ENCODE data around the gene RNF40. TPM values are rescaled to one million over a fixed set of nuclear protein-coding genes. Genes with fewer than 3 reads are reported as not detected.

Gene RNF40
- total and polyA plus RNA-seq, 4 experiments from 2014 or later = 16.6 to 109 (median 76.8) TPM

DNA sequence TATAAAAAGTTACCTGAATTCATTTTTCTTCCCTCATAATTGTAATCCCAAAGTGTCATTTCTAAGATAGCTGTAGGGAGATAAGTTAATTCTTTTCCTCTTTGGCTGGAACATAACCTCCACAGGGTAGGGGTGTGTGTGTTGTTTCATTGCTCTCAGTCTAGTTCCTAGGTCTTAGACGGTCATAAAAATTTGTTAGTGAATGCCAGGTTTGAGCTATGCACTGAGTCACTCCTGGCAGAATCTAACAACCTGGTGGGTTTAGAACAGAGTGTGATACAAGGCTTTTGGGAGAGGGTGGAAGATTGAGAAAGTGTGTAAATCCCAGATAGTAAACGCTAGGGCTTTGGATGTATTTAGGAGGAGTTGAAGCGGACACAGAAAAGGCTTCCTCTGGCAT is 14.8 kb upstream of the RNF40 start:
- peaks cover 13 to 33% of the 10 kb centered on the region in 2 donors for H3K36me3 Mint-ChIP-seq
- no peak for DNase-seq
- POLR2A ChIA-PET (ENCODE audit: partially characterized antibody) = interaction anchor here (0.8 to 3.4 kb wide), 24 partner anchors 9 to 395 kb away, joined by 3 to 25 read pairs (median 6); partner anchors contain the start of genes CFAP119, FBRS, PRR14 and RNF40
- peak overlapping the region; percentile 73 to 94 (median 89) for H3K27ac Mint-ChIP-seq
- peak overlapping the region; percentile 81 to 97 (median 90) for H3K4me3 Mint-ChIP-seq
- H3K27ac ChIP-seq (ENCODE audit: low read depth, low read length) = peak overlapping the region; percentile 60
- intact Hi-C loops (cut with micrococcal nuclease) = loop anchor here (5.0 kb wide), 2 partner anchors 65 to 90 kb away; partner anchors contain the start of gene FBRS
- peak overlapping the region in 1 of 2 donors; percentile 71 for H3K4me3 ChIP-seq (ENCODE audit: low read length in 2 of 2)
- peaks cover 7% of the 10 kb centered on the region for H3K4me1 ChIP-seq (ENCODE audit: insufficient read depth, low read length)
- H3K27me3 ChIP-seq (ENCODE audit: insufficient read depth, low read length) = no peaks in the 10 kb centered on the region
- no peaks in the 10 kb centered on the region for H3K9me3 ChIP-seq (ENCODE audit: control insufficient read depth in 1 of 2, low read length in 2 of 2)
- CTCF ChIA-PET (ENCODE audit: partially characterized antibody) = interaction anchor here (0.6 to 1.5 kb wide), 5 partner anchors 13 to 195 kb away, joined by 3 to 4 read pairs (median 3); no protein-coding TSS in a partner anchor
- peaks cover 14 to 33% (median 20%) of the 10 kb centered on the region in 4 donors for H3K4me1 Mint-ChIP-seq
- H3K36me3 ChIP-seq (ENCODE audit: insufficient read depth, low read length) = peaks cover 4% of the 10 kb centered on the region
- peaks cover 0 to 4% (median 0%) of the 10 kb centered on the region in 8 donors for H3K9me3 Mint-ChIP-seq
- no peaks in the 10 kb centered on the region for H3K27me3 Mint-ChIP-seq

- H3K4me3 Mint-ChIP-seq = peak within 1 kb of the TSS; percentile 89 to 97 (median 91)
- no peaks in the 10 kb centered on the region for H3K27me3 Mint-ChIP-seq
- Histone ChIP-seq H3K36me3 (ENCODE audit: insufficient read depth, low read length) (peaks cover 9% of the 10 kb centered on the region), H3K4me1 (ENCODE audit: insufficient read depth, low read length) (peaks cover 7% of the 10 kb centered on the region), H3K4me3 (ENCODE audit: low read length in 2 of 2) (peak within 1 kb of the TSS; percentile 65 to 71), H3K27me3 (ENCODE audit: insufficient read depth, low read length) (no peaks in the 10 kb centered on the region), H3K9me3 (ENCODE audit: control insufficient read depth in 1 of 2, low read length in 2 of 2) (no peaks in the 10 kb centered on the region), H3K27ac (ENCODE audit: low read depth, low read length) (peak within 1 kb of the TSS; percentile 60)
- peak; percentile 94 to 96 (median 95) for DNase-seq
- peak within 1 kb of the TSS; percentile 73 to 94 (median 89) for H3K27ac Mint-ChIP-seq
- intact Hi-C loops (cut with micrococcal nuclease) = loop anchor here (1.0 to 5.0 kb wide), 5 partner anchors 14 to 174 kb away; partner anchors contain the start of genes CFAP119, FBRS and RNF40
- peaks cover 14 to 33% (median 20%) of the 10 kb centered on the region in 4 donors for H3K4me1 Mint-ChIP-seq
- ChIA-PET POLR2A (ENCODE audit: partially characterized antibody) (interaction anchor here (0.6 to 3.4 kb wide), 27 partner anchors 10 to 394 kb away, joined by 3 to 25 read pairs (median 5); partner anchors contain the start of genes CFAP119, FBRS, PRR14 and RNF40), CTCF (ENCODE audit: partially characterized antibody) (interaction anchor here (0.6 to 1.5 kb wide), 5 partner anchors 14 to 1057 kb away, joined by 3 to 4 read pairs (median 4); no protein-coding TSS in a partner anchor)
- H3K9me3 Mint-ChIP-seq = peaks cover 0 to 4% (median 0%) of the 10 kb centered on the region in 8 donors
- H3K36me3 Mint-ChIP-seq = peaks cover 13 to 36% of the 10 kb centered on the region in 2 donors
Observed at GRCh38 chr16:30747799-30748633, 14.1 kb upstream of the RNF40 start, which contains the start of gene PHKG2. TSS of gene PHKG2 (plus strand) at chr16:30748425. CDS start at chr16:30748821, 396 bp downstream.

DNA sequence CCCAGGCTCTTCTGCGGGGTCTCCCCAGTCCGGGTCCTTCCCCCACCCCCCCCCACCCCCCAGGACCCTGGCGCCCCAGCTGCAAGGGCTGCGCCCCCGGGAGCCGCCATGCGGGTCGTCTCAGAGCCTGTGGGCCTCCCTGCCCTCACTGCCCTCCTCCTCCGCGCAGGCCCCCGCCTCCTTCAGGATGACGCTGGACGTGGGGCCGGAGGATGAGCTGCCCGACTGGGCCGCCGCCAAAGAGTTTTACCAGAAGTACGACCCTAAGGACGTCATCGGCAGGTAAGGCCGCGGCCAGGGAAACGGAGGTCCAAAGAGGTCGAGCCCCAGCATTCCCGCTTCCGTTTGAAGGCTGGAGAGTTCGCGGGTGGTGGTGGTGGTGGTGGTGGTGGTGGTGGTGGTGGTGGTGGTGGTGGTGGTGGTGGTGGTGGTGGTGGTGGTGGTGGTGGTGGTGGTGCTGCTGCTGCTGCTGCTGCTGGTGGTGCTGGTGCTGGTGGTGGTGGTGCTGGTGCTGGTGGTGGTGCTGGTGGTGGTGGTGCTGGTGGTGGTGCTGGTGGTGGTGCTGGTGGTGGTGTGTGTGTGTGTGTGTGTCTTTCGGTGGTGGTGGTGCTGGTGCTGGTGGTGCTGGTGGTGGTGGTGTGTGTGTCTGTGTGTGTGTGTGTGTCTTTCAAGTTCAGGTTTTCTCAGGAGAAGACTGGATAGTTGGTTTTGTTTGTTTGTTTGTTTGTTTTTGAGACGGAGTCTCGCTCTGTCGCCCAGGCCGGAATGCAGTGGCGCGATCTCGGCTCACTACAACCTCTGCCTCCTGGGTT is 13.3 kb upstream of the RNF40 start:
- no peaks in the 10 kb centered on the region for H3K27me3 ChIP-seq (ENCODE audit: insufficient read depth, low read length)
- peak overlapping the region; percentile 23 to 71 for H3K4me3 ChIP-seq (ENCODE audit: low read length in 2 of 2)
- Mint-ChIP-seq H3K9me3 (peaks cover 0 to 4% (median 0%) of the 10 kb centered on the region in 8 donors), H3K4me3 (peak overlapping the region; percentile 89 to 97 (median 91)), H3K27ac (peak overlapping the region in 6 of 7 donors; percentile 63 to 93 (median 88)), H3K36me3 (peaks cover 13 to 38% of the 10 kb centered on the region in 2 donors), H3K4me1 (peaks cover 14 to 33% (median 20%) of the 10 kb centered on the region in 4 donors), H3K27me3 (no peaks in the 10 kb centered on the region)
- POLR2A ChIA-PET (ENCODE audit: partially characterized antibody) = interaction anchor here (0.6 to 3.4 kb wide), 22 partner anchors 9 to 393 kb away, joined by 3 to 25 read pairs (median 6); partner anchors contain the start of genes CFAP119, FBRS, PRR14 and RNF40
- peak overlapping the region; percentile 22 for H3K27ac ChIP-seq (ENCODE audit: low read depth, low read length)
- intact Hi-C loops (cut with micrococcal nuclease) = loop anchor here (1.0 to 5.0 kb wide), 5 partner anchors 13 to 173 kb away; partner anchors contain the start of genes CFAP119, FBRS and RNF40
- CTCF ChIA-PET (ENCODE audit: partially characterized antibody) = interaction anchor here (0.6 to 1.5 kb wide), 5 partner anchors 14 to 1058 kb away, joined by 3 to 4 read pairs (median 4); no protein-coding TSS in a partner anchor
- H3K36me3 ChIP-seq (ENCODE audit: insufficient read depth, low read length) = peaks cover 15% of the 10 kb centered on the region
- H3K9me3 ChIP-seq (ENCODE audit: control insufficient read depth in 1 of 2, low read length in 2 of 2) = no peaks in the 10 kb centered on the region
- peaks cover 7% of the 10 kb centered on the region for H3K4me1 ChIP-seq (ENCODE audit: insufficient read depth, low read length)
- peak in 1 of 5 donors; percentile 62 for DNase-seq

GRCh38 chr16:30750201-30750600 is 11.9 kb upstream of the RNF40 start:
- POLR2A ChIA-PET (ENCODE audit: partially characterized antibody) = interaction anchor here (0.6 to 3.4 kb wide), 2 partner anchors 91 to 253 kb away, joined by 3 to 25 read pairs; partner anchors contain the start of gene FBRS
- CTCF ChIA-PET (ENCODE audit: partially characterized antibody) = interaction anchor here (1.0 kb wide), 1 partner anchor 11 kb away, joined by 4 read pairs; the partner anchor contains the start of gene CFAP119
- Mint-ChIP-seq H3K4me3 (peak overlapping the region in 6 of 8 donors; percentile 59 to 91 (median 88)), H3K36me3 (peaks cover 19 to 39% of the 10 kb centered on the region in 2 donors), H3K27ac (peak overlapping the region in 3 of 7 donors; percentile 31 to 71 (median 43)), H3K4me1 (peaks cover 14 to 33% (median 20%) of the 10 kb centered on the region in 4 donors), H3K9me3 (peaks cover 0 to 4% (median 0%) of the 10 kb centered on the region in 8 donors), H3K27me3 (no peaks in the 10 kb centered on the region)
- DNase-seq = no peak
- intact Hi-C loops (cut with micrococcal nuclease) = no loop called here
- Histone ChIP-seq H3K27ac (ENCODE audit: low read depth, low read length) (no peak overlapping the region), H3K4me1 (ENCODE audit: insufficient read depth, low read length) (peaks cover 7% of the 10 kb centered on the region), H3K36me3 (ENCODE audit: insufficient read depth, low read length) (peaks cover 23% of the 10 kb centered on the region), H3K4me3 (ENCODE audit: low read length in 2 of 2) (no peak overlapping the region), H3K9me3 (ENCODE audit: control insufficient read depth in 1 of 2, low read length in 2 of 2) (no peaks in the 10 kb centered on the region), H3K27me3 (ENCODE audit: insufficient read depth, low read length) (no peaks in the 10 kb centered on the region)

DNA sequence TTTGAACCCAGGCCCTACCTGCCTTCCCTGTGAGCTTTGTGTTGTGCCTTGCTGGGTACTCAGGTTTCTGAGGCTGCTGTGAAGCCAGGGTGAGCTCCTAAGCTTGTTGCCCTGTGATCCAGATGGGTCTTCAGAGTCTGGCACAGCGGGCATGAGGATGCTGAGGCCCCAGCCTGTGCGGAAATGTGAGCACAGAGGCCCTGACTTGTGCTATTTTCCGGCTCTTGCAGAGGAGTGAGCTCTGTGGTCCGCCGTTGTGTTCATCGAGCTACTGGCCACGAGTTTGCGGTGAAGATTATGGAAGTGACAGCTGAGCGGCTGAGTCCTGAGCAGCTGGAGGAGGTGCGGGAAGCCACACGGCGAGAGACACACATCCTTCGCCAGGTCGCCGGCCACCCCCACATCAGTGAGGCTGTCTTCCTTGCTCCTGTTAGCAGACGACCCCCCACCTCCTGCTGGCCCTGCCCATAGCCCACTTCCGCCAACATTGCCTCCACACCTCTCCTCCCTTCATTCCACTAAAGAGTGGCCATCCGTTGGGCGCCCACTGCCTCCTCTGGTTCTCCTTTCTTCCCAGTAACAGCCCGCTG is 11.2 kb upstream of the RNF40 start:
- POLR2A ChIA-PET (ENCODE audit: partially characterized antibody) = interaction anchor here (1.0 kb wide), 1 partner anchor 57 kb away, joined by 3 read pairs; no protein-coding TSS in a partner anchor
- Mint-ChIP-seq H3K36me3 (peaks cover 24 to 43% of the 10 kb centered on the region in 2 donors), H3K27me3 (no peaks in the 10 kb centered on the region), H3K4me1 (peaks cover 14 to 33% (median 20%) of the 10 kb centered on the region in 4 donors), H3K4me3 (peak overlapping the region in 6 of 8 donors; percentile 8 to 65 (median 42)), H3K27ac (peak overlapping the region in 2 of 7 donors; percentile 1 to 61), H3K9me3 (peaks cover 0 to 4% (median 0%) of the 10 kb centered on the region in 8 donors)
- CTCF ChIA-PET (ENCODE audit: partially characterized antibody) = interaction anchor here (1.0 kb wide), 1 partner anchor 11 kb away, joined by 4 read pairs; the partner anchor contains the start of gene CFAP119
- peaks cover 7% of the 10 kb centered on the region for H3K4me1 ChIP-seq (ENCODE audit: insufficient read depth, low read length)
- peaks cover 25% of the 10 kb centered on the region for H3K36me3 ChIP-seq (ENCODE audit: insufficient read depth, low read length)
- intact Hi-C loops (cut with micrococcal nuclease) = no loop called here
- H3K27me3 ChIP-seq (ENCODE audit: insufficient read depth, low read length) = no peaks in the 10 kb centered on the region
- H3K9me3 ChIP-seq (ENCODE audit: control insufficient read depth in 1 of 2, low read length in 2 of 2) = no peaks in the 10 kb centered on the region
- no peak overlapping the region for H3K27ac ChIP-seq (ENCODE audit: low read depth, low read length)
- H3K4me3 ChIP-seq (ENCODE audit: low read length in 2 of 2) = no peak overlapping the region
- no peak for DNase-seq

- no peaks in the 10 kb centered on the region for H3K9me3 ChIP-seq (ENCODE audit: control insufficient read depth in 1 of 2, low read length in 2 of 2)
- H3K4me3 Mint-ChIP-seq = no peak overlapping the region
- no peaks in the 10 kb centered on the region for H3K4me1 ChIP-seq (ENCODE audit: insufficient read depth, low read length)
- peaks cover 27 to 48% of the 10 kb centered on the region in 2 donors for H3K36me3 Mint-ChIP-seq
- ChIA-PET POLR2A (ENCODE audit: partially characterized antibody) (no interaction called here), CTCF (ENCODE audit: partially characterized antibody) (no interaction called here)
- no peak overlapping the region for H3K4me3 ChIP-seq (ENCODE audit: low read length in 2 of 2)
- peaks cover 29% of the 10 kb centered on the region for H3K36me3 ChIP-seq (ENCODE audit: insufficient read depth, low read length)
- H3K9me3 Mint-ChIP-seq = peaks cover 0 to 2% (median 0%) of the 10 kb centered on the region in 8 donors
- H3K27ac ChIP-seq (ENCODE audit: low read depth, low read length) = no peak overlapping the region
- H3K4me1 Mint-ChIP-seq = peaks cover 6 to 20% (median 10%) of the 10 kb centered on the region in 4 donors
- H3K27ac Mint-ChIP-seq = peak overlapping the region in 1 of 7 donors; percentile 35
- intact Hi-C loops (cut with micrococcal nuclease) = no loop called here
- no peaks in the 10 kb centered on the region for H3K27me3 ChIP-seq (ENCODE audit: insufficient read depth, low read length)
- H3K27me3 Mint-ChIP-seq = no peaks in the 10 kb centered on the region
- no peak for DNase-seq
Observed at GRCh38 chr16:30753596-30753995, 8.5 kb upstream of the RNF40 start.

Measured in CD4-positive, alpha-beta memory T cell (primary cell).